KBM-7 (cell line): ENCODE measurements around the gene NMNAT2.
"Not testable (repeated sequence)": the region's sequence is repeated elsewhere in the genome, so short reads cannot be mapped to it uniquely, and the experiment has no call there.

Experiments used
- DNase-seq: peaks from one replicate; pipeline ENCODE4 v3.0.0-alpha.2; 2015
- in situ Hi-C: fragments of 300-500 bp; cut with MboI; formaldehyde crosslinking; loops from 2 replicates; pipeline ENCODE4 v1.14.3; 2020; ENCODE audit warnings: low sequenced_read_pairs, low pct_unique_long_range_greater_than_20kb, mixed read lengths

Gene NMNAT2

DNA sequence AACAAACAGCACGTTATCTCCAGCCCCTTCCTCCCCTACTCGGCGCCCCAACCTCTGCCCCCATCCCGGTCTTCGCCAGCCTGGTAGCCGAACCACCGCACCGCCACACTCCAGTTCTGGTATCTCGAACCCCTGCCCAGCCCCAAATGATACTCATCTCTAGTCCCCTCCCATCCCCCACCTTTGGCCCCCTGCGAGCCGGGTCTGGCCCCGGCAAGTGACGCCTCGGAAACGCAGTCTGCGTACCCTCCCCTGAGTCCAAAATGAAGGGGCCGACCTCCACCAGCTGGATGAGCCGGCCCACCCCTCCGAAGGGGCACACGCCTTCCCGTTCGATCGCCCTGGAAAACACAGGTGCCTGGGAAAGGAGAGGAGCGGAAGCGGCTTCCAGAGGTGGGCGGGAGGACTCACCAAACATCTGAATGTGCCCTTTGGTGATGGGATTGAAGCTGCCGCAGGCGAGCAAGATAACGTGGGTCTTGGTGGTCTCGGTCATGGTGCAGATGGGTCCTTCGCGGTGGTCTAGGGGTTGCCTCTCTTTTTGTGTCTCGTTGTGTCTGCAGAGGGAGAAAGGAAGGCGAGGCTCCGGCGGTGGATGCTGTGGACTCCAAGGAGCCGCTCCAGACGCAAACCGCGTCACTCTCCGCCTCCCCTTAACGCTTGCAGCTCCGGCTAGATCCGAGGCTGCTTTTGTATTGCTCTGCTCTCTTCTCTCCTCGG is at the start of gene NMNAT2:
Gene NMNAT2 (minus strand): TSS at position 609 of the 720 bp plus-strand sequence. CDS start 113 bp downstream, at position 496.
- in situ Hi-C loops: no loop called here
- no peak for DNase-seq

DNA sequence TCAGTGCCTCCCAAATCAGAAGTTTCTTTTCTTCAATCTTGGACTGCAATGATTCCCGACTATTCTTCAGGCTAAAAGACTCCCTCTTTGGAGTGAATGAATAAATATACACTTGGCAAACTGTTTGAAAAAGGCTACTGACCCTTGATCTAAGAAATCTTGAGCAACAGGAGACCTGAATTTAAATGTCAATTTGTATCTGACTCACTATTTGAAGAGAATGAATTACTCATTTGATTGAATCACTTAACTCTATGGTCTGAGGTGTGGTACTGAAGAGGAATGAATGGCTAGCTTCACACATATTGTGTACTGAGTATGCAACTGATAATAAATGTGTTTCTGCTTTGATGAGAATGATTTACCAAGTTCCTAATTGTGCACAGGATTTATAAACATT is 49.5 kb upstream of the NMNAT2 start:
- DNase-seq: no peak
- in situ Hi-C loops: no loop called here

DNA sequence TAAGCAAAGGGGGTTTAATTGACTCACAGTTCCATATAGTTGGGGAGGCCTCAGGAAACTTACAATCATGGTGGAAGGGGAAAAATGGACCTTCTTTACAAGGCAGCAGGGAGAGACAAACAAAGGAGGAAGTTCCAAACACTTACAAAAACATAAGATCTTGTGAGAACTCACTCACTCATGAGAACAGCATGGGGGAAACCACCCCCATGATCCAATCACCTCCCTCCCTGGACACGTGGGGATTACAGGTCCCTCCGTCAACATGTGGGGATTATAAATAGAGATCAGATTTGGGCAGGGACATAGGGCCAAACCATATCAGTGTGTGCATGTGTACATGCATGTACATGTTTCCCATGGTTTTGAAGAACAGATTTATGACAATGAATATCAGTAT is 48.6 kb upstream of the NMNAT2 start:
- DNase-seq: peak; percentile 49
- in situ Hi-C loops: no loop called here

DNA sequence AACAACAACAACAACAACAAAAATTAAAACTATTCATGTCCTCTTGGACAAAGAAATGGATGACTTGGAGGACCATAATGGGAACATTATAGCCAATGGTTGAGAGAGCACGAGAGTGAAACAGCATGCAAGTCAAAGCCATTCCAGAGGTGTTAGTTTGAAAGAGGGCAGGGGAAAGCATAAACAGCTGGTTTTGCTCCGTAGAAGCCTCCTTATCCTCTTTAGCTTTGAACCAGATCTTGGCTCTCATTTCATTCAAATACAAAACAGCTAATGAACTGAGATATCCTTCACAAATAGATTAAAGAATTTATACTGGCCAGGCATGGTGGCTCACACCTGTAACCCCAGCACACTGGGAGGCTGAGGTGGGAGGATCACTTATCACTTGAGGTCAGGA is 45.4 kb upstream of the NMNAT2 start:
- in situ Hi-C loops: no loop called here
- DNase-seq: no peak

DNA sequence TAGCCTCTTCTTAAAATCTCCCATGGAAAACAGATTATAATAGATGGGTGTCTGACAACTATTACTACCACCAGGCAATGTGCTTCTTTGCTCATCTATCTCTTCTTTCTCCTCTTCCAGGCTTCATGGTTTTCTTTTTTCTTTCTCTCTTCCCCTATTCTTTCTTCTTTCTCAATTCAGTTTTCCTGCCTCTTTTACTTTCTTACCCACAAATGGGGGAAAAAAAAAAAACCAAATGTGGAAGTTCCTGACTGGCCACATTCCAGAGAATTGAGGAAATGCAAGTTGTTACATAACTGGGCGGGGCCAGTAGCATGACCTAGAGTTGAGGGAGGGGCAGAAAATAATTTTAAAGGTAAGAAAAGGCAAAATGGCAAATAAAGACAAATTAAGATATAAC is 43.2 kb upstream of the NMNAT2 start:
- peak; percentile 75 for DNase-seq
- in situ Hi-C loops: no loop called here

DNA sequence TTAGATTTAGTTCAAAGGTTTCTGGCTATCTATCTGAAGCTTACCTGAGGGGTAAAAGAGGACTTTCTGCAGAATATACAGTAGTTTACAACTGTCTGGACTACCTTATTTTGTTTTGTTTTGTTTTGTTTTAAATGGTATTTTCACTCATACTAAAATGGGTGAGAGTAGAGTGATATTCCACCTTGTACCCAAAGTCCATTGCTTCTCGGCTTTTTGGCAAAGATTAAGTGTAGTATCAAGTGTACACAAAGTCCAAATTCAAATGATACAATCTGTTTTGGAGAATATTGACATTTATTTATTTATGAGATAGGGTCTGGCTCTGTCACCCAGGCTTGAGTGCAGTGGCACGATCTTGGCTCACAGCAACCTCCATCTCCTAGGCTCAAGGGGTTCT is 42.4 kb upstream of the NMNAT2 start:
- DNase-seq: no peak
- in situ Hi-C loops: no loop called here

DNA sequence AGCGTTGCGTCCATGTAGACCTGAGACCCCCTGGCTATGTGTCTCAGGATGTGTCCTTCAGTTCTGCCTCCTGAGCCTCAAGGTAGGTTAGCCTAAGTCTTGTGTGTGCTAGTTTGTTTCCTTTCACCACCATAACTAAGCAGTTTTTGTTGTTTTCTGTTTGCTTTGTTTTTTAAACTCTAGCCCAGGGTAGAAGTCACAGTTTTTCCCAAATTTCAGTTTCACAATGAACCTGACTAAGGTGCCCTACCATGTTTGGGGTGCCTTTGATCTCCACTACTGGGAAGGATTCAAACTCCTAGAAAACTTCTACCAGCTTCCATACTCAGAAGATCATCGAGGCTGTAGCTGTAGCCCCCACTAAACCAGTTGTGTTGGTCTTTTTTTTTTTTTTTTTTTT is 39.3 kb upstream of the NMNAT2 start:
- DNase-seq: no peak
- in situ Hi-C loops: no loop called here

DNA sequence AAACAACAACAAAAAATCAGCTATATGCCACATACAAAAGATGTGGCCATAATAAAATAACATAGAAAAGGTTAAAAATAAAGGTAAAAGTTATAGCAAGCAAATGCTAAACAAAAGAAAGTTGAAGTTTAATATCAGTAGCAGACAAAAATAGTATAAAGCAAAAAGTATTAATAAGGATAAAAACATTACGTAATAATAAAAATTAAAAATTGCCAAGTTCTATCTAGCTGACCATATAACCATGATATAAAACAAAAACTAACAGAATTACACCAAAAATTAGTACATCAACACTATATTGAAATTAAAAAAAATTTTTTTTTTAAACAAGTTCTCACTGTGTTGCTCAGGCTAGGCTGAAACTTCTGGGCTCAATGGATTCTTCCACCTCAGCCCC is 38.6 kb upstream of the NMNAT2 start:
- no peak for DNase-seq
- in situ Hi-C loops: no loop called here

DNA sequence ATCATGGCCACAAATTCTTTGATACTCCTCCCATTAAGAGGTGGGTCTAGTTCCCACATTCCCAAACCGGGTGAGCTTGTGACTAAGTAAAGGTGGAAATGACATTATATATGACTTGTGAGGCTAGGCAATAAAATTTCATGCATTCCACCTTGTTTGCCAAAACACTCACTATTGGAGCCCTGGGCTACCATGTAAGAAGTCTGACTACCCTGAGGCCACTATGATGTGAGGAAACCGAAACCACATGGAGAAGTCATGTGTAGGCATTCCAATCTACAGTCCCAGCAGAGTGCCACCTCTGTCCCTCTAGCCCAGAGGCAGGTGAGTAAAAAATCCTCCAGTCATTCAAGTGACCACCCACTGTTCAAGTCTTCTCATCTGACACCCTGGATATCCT is 36.2 kb upstream of the NMNAT2 start:
- no peak for DNase-seq
- in situ Hi-C loops: no loop called here

DNA sequence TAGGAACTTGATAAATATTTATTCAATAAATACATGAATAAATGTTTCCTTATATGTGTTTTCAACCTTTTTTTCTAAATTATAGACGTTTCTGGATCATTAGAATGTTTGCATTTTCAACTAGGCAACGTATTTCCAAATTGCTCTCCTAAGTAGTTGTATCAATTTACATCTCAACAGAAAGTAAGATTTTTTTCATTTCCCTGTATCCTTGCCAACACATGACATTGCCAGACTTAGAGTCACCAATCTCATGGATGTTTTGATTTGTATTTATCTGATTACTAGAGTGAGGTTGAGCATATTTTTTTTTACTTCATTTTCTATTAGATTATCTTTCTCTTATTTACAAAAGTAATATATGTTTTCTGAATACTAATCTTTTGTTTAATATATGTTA is 31.9 kb upstream of the NMNAT2 start:
- in situ Hi-C loops: no loop called here
- no peak for DNase-seq

DNA sequence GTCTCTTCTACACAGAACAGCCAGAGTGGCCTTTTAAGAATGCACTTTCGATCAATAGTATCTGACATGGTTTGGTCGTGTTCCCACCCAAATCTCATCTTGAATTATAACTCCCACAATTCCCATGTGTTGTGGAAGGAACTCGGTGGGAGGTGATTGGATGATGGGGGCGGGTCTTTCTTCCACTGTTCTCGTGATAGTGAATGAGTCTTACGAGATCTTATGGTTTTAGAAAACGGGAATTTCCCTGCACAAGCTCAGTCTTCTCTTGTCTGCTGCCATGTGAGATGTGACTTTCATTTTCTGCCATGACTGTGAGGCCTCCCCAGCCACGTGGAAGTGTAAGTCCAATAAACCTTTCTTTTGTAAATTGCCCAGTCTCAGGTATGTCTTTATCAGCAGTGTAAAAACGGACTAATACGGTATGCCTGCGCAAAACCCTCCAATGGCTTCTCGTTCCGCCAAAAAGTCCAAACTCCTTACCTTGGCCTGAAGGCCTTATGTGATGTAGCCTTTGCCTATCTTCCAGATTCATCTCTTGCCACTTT is 31.1 kb upstream of the NMNAT2 start:
- DNase-seq: no peak
- in situ Hi-C loops: no loop called here

DNA sequence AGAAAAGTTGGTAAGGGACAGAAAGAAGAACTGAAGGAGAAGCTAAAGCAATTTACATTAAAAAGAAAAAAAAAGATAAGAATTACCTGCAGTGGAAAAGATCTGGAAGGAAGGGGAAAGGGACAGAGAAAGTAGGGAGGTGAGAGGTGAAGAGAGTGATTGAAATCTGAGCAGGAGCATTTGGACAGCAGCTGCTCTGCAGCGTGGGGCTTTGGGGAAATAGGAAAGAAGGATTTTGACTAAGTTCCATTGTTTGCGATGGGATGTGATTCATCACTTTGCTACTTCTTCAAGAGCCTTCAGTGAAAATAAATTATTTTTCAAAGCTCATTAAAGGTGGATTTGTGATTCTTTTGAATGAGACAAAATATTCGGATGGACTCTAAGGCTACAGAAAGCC is 26.1 kb upstream of the NMNAT2 start:
- in situ Hi-C loops: no loop called here
- no peak for DNase-seq

DNA sequence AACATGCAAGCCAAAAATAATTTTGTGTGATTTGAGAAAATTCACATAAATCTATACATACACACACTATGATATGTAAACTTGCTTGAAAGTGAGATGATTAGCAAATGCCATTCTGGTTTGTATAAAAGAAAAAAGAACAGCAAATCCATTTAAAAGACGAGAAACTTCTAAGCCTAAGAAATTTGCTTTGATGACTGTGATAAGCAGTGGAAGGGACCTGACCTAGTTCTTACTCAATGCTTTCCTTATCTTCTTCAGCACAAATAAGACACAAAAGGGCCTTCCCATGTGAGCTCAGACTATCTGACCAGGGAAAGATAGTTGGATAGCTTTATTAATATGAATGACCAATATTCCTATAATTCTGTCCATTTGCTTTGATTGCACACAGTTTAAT is 25.3 kb upstream of the NMNAT2 start:
- DNase-seq: no peak

DNA sequence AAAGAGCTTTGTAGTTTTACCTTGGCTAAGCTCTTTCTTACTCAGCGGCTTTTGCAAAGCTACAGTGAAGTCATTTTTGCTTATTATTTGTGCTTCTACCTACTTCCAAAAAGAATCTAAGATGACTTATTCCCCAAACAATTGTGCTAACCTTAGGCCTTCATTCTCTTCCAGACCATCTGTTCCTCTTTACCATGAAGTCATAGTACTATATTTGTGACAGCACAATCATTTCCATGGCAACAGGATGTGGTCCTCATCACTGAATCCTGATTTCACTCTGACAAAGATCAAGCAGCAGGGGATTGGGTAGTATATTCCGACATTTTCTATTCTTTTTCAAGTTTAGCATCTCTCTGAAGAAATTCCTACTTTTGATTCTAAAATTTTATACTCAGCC is 24.8 kb upstream of the NMNAT2 start:
- in situ Hi-C loops: no loop called here
- DNase-seq: no peak

More for the DNA sequence above, 25.3 kb upstream of the NMNAT2 start:
- in situ Hi-C loops: no loop called here

DNA sequence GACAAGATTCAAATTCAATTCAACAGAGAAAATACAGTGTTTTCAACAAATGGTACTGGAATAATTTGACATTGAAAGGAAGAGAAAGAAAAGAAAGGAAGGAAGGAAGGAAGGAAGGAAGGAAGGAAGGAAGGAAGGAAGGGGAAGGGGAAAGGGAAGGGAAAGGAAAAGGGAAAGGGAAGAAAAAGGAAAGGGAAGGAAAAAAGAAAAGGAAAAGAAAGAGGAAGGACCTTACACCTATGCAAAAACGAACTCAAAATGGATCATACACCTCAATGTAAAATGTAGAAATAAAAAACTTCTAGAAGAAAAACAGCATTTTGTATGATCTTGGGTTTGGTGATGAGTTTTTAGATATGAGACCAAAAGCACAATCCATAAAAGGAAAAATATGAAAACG is 19.9 kb upstream of the NMNAT2 start:
- in situ Hi-C loops: no loop called here
- DNase-seq: no peak

DNA sequence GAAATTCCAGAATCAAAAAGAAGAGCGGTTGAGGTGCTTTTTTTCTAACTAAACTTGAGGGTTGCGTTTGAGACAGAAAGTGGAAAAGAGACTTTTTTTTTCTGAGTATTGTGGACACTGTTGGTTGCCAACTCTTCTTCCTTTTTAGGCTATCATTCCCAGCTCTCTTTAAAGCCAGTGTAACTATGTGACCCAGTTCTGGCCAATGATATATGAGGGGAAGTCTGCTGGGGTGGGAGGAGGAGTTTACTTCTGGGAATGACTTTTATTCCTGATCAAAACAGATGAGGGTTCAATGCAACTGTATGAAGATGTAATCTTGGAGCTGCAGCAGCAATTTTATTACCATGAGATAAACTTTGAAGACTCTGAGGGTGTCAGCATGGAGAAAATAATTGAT is 17.3 kb upstream of the NMNAT2 start:
- in situ Hi-C loops: no loop called here

DNA sequence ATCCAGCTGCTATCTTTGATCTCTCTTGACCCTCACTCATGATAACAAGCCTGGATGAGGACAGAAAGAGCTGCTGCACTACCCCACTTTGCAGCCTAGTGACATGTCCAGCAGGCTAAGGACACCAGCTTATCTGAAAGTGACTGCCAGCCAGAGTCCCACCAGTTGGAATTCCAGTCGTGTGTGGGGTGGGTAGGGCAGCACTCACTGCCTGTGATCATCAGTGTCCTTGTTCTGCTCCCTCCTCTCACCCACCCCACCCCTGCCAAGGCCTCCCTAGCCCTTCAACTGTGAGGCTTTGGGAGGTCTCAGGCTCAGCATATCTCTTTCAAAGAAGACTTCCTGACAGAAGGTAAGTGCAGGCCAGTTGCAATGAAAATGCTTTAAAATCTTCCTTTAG is 15.5 kb upstream of the NMNAT2 start:
- in situ Hi-C loops: no loop called here
- DNase-seq: no peak

More for the DNA sequence above, 17.3 kb upstream of the NMNAT2 start:
- no peak for DNase-seq

DNA sequence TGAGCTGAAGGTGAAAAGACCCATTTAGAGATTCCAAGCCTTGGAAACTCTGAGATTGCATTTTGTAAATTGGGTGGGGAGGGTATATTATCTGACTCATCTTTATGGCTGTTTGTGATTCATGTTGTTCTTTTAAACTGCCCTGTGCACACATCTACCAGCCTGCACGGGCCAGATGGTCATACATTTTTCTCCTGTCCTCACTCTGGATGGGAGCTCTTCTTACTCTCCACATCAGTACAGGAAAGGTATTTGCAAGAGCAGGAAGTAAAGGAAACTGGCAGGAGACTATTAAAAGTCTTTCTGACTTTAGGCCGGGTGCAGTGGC is 14.3 kb upstream of the NMNAT2 start:
- in situ Hi-C loops: no loop called here
- DNase-seq: no peak

DNA sequence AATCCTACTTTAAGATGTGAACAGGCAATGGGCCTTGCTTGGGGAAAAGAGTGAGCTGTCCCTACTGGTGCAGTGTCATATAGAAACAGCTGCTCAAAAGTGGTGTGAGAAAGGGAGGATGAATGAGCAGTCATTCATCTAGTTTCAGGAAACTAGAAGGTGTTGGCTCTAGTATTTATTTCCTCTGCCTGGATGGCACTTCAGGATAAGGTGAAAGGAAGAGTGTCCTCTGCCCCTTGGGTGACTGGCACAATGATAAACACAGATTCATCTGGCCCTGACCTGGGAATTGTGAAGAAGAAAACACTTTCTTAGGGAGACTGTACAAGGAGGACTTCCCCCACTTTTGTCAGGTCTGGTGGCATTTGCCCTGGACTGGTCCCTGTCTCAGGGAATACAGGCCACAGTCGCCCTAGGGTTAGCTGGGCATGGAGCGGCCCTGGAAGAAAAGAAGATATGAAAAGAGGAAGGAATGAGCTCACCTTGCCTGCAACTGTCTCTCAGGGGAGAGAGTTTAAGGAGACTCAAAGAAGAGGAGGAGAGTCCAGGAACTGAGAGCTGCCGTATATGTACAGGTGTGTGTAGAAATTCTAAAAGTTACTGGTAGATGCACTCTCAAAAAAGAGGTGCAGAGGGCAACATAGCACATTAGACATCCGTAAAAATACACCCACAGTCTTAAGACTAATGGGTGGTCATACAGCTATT is 13.8 kb upstream of the NMNAT2 start:
- in situ Hi-C loops: no loop called here
- no peak for DNase-seq

DNA sequence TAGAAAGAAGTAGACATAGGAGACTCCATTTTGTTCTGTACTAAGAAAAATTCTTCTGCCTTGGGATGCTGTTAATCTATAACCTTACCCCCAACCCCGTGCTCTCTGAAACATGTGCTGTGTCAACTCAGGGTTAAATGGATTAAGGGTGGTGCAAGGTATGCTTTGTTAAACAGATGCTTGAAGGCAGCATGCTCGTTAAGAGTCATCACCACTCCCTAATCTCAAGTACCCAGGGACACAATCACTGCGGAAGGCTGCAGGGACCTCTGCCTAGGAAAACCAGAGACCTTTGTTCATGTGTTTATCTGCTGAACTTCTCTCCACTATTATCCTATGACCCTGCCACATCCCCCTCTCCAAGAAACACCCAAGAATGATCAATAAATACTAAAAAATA is 9.4 kb upstream of the NMNAT2 start:
- DNase-seq, in situ Hi-C loops: not testable (repeated sequence)

DNA sequence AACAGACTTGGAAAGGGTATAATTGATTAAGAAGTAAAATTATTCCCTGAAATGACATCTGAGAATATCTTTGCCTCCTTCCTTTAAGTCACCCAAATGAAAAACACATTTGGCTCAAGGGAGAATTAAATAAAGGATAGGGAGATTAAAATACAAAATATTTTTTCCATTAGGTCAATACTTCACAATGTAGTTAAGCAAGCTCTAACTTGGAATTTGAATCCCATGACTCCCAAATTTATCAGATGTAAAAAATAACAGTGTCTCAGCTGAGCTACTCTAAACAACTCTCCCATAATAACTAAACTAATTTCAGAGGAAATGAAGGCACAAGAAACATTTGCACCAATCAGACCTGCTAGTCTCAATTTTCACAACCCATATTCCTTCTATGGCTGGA is 6.5 kb upstream of the NMNAT2 start:
- DNase-seq: no peak
- in situ Hi-C loops: no loop called here
